Measurements from ENCODE around the gene TRPV2. TPM values are rescaled to one million over a fixed set of nuclear protein-coding genes. Genes with fewer than 3 reads are reported as not detected.
A peak's percentile ranks its signal among the peaks of the same experiment; 100 is the strongest.
"Not testable (repeated sequence)": the region's sequence is repeated elsewhere in the genome, so short reads cannot be mapped to it uniquely, and the experiment has no call there.

The TRPV2 gene
- total RNA-seq, 1 donor from 2014 or later, result 6.7 TPM

DNA sequence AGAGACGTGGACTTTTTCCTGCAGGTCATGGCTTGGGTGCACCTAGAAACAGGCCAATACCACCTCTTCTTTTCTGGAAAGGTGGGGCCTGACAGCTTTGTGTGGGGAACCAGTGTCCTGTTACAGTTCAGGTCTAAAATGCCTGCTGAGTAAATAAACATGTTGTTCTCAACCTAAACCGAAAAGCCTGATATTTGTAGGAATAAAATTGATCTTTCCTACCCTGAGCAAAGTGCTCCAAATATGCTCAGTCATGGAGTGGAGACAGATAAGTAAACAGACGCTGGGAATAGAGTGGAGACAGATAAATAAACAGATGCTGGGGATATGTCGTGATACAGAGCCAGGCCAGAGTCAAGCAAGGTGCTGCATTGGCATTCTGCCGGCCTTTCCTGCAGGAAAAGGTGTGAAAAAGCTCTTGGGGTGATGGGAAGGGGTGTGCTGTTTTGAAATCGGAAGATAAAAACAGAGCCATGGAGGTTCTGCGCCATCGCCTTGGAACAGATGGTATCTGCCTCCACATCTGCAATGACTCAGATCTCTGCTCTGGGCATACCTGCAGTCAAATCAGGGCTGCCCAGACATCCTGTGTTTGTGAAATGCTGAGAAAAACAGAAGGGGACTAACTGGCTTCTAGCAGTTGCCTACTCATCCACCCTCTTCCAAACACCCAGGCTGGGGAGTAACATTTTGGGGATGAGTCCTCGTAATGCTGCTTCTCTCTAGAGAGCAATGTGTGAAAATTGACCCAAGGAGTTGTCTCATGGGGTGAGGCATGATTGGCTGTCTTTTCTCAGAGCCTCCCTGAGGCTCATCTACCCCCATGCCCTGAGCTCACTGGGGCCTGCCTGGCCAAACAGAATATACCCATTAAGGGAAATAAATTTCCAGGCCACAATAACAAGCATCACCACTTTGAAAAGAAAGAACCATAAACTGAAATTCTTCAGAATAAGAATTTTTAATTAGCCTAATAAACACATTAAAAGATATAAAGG lies 16.8 kb upstream of the TRPV2 start:
- H3K4me1 ChIP-seq, result peaks cover 18% of the 10 kb centered on the region
- no peaks in the 10 kb centered on the region for H3K36me3 ChIP-seq
- intact Hi-C loops (cut with micrococcal nuclease), result no loop called here
- DNase-seq, result no peak
- H3K27me3 ChIP-seq (ENCODE audit: low read depth), result no peaks in the 10 kb centered on the region
- no peaks in the 10 kb centered on the region for H3K9me3 ChIP-seq (replicated peaks)
- TF ChIP-seq, protein P1, sequence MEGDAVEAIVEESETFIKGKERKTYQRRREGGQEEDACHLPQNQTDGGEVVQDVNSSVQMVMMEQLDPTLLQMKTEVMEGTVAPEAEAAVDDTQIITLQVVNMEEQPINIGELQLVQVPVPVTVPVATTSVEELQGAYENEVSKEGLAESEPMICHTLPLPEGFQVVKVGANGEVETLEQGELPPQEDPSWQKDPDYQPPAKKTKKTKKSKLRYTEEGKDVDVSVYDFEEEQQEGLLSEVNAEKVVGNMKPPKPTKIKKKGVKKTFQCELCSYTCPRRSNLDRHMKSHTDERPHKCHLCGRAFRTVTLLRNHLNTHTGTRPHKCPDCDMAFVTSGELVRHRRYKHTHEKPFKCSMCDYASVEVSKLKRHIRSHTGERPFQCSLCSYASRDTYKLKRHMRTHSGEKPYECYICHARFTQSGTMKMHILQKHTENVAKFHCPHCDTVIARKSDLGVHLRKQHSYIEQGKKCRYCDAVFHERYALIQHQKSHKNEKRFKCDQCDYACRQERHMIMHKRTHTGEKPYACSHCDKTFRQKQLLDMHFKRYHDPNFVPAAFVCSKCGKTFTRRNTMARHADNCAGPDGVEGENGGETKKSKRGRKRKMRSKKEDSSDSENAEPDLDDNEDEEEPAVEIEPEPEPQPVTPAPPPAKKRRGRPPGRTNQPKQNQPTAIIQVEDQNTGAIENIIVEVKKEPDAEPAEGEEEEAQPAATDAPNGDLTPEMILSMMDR (IDR thresholded peaks at IDR 0.05; ENCODE audit: borderline replicate concordance), result no peak
- H3K27ac ChIP-seq (replicated peaks), result no peak overlapping the region
- H3K4me3 ChIP-seq, result no peak overlapping the region

- not testable (repeated sequence) for DNase-seq
These were observed 11.5 kb upstream of the TRPV2 start for GRCh38 chr17:16403847-16404246.

GRCh38 chr17:16406742-16407674 lies 8.4 kb upstream of the TRPV2 start:
- Histone ChIP-seq H3K27me3 (ENCODE audit: low read depth) (no peaks in the 10 kb centered on the region), H3K9me3 (replicated peaks) (no peaks in the 10 kb centered on the region), H3K27ac (replicated peaks) (peak overlapping the region; percentile 84), H3K36me3 (no peaks in the 10 kb centered on the region), H3K4me3 (peak overlapping the region; percentile 71), H3K4me1 (peaks cover 20% of the 10 kb centered on the region)
- peak; percentile 71 for DNase-seq
- intact Hi-C loops (cut with micrococcal nuclease), result no loop called here
- TF ChIP-seq, protein P1 (IDR thresholded peaks at IDR 0.05; ENCODE audit: borderline replicate concordance), result no peak

More at GRCh38 chr17:16403847-16404246, 11.5 kb upstream of the TRPV2 start:
- H3K9me3 ChIP-seq (replicated peaks); H3K36me3 ChIP-seq; H3K4me3 ChIP-seq; intact Hi-C loops (cut with micrococcal nuclease); H3K27ac ChIP-seq (replicated peaks); H3K27me3 ChIP-seq (ENCODE audit: low read depth): not testable (repeated sequence)
- peaks cover 20% of the 10 kb centered on the region for H3K4me1 ChIP-seq

- intact Hi-C loops (cut with micrococcal nuclease), result no loop called here
- TF ChIP-seq, protein P1 (IDR thresholded peaks at IDR 0.05; ENCODE audit: borderline replicate concordance), result no peak
- H3K4me3 ChIP-seq, result peak overlapping the region; percentile 71
- peak; percentile 64 for DNase-seq
- H3K27ac ChIP-seq (replicated peaks), result peak overlapping the region; percentile 84
- H3K27me3 ChIP-seq (ENCODE audit: low read depth), result no peaks in the 10 kb centered on the region
- H3K9me3 ChIP-seq (replicated peaks), result no peaks in the 10 kb centered on the region
- peaks cover 20% of the 10 kb centered on the region for H3K4me1 ChIP-seq
- H3K36me3 ChIP-seq, result no peaks in the 10 kb centered on the region
These were observed 7.3 kb upstream of the TRPV2 start for GRCh38 chr17:16407911-16408588.

DNA sequence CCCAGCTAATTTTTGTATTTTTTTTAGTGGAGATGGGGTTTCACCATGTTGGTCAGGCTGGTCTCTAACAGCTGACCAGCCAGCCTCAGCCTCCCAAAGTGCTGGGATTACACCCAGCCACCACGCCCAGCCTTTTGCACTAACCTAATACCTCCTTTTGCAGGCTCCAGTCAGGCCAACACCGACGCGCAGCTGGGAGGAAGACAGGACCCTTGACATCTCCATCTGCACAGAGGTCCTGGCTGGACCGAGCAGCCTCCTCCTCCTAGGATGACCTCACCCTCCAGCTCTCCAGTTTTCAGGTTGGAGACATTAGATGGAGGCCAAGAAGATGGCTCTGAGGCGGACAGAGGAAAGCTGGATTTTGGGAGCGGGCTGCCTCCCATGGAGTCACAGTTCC lies 2.0 kb downstream of the TRPV2 start:
- Histone ChIP-seq H3K27ac (replicated peaks) (peak overlapping the region; percentile 86), H3K36me3 (peaks cover 26% of the 10 kb centered on the region), H3K4me3 (peak overlapping the region; percentile 72), H3K9me3 (replicated peaks) (no peaks in the 10 kb centered on the region), H3K27me3 (ENCODE audit: low read depth) (no peaks in the 10 kb centered on the region), H3K4me1 (peaks cover 44% of the 10 kb centered on the region)
- DNase-seq, result no peak
- intact Hi-C loops (cut with micrococcal nuclease), result no loop called here
- TF ChIP-seq, protein P1 (IDR thresholded peaks at IDR 0.05; ENCODE audit: borderline replicate concordance), result no peak

Data from left ventricle myocardium inferior (tissue), 1 donor.